ENCODE measurements around the gene DNASE2.

The DNASE2 gene

DNA sequence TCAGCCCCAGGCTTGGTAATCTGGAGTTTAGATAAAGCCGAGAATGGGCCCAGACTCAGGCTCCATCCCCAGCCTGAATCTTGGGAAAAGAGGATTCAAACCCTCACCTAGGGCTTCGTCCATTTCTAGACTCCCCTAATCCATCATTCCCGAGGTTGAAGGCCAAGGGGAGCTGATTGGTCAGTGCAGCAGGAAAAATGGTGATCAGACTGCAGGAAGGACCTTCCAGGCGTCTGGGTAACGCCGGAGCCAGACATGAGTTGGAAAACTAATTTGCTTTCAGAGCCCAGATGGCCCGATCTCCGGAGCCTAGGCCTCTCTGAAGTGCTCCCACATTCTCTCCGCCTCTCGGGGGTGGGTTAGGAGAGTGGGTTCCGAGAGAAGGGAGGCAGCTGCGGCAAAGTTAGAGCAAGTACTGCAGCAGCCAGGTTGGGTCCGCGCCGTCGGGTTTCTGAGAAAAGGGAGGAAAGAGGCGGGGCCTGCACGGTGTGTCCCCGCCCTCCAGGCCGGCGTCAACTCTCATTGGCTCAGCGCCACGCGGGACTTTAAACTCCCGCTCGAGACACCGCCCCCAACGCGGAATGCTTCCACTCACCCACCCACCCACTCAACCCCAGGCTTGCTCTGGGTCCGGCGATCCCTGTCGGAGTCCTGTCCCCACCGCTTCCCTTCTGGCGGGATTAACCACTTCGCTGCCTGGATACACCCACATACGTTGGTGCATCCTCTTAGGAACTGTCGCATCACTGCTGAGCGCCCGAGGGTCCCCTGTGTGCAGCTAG, 46.1 kb downstream of the DNASE2 start:
- in situ Hi-C loops (cut with MboI; ENCODE audit: low sequenced_read_pairs): no loop called here

GRCh38 chr19:12834566-12834943, 46.7 kb downstream of the DNASE2 start, which contains the start of gene RTBDN:
Gene RTBDN (minus strand): TSS chr19:12834579. CDS start chr19:12829979, 4,600 bp downstream.
- in situ Hi-C loops (cut with MboI; ENCODE audit: low sequenced_read_pairs): no loop called here

- in situ Hi-C loops (cut with MboI; ENCODE audit: low sequenced_read_pairs): no loop called here
Measured at GRCh38 chr19:12833738-12834565, 47.3 kb downstream of the DNASE2 start.

- in situ Hi-C loops (cut with MboI; ENCODE audit: low sequenced_read_pairs): no loop called here
Measured at GRCh38 chr19:12833418-12833737, 47.9 kb downstream of the DNASE2 start.

GRCh38 chr19:12828494-12828893, 52.8 kb downstream of the DNASE2 start:
- in situ Hi-C loops (cut with MboI; ENCODE audit: low sequenced_read_pairs): no loop called here

- in situ Hi-C loops (cut with MboI; ENCODE audit: low sequenced_read_pairs): no loop called here
Measured at GRCh38 chr19:12825254-12826131, 55.8 kb downstream of the DNASE2 start.
